IMR-90 (cell line): Measurements from ENCODE around the gene SORBS1. TPM values are rescaled to one million over a fixed set of nuclear protein-coding genes. Genes with fewer than 3 reads are reported as not detected.

Experiments used
- ATAC-seq: fragments of 200-7000 bp; cut with Tn5 transposase; 2 replicates; pipeline ENCODE4 v1.9.1; 2020; ENCODE audit warnings: low read depth, mild to moderate bottlenecking, moderate library complexity
- BruUV-seq: library from RNA; stranded (reverse); fragments of 400-500 nt; replicated peaks from 2 replicates; lab custom pipeline; 2021; lab: Mats Ljungman, UMichigan
- CTCF ChIA-PET: fragments of 300-600 bp; formaldehyde crosslinking; extraction: SDS; loops from one replicate; lab custom pipeline; 2021; ENCODE audit warnings: antibody characterized with exemption; lab: Yijun Ruan, JAX
- POLR2A ChIA-PET: fragments of 300-600 bp; sonication (Branson Sonifier 250); formaldehyde crosslinking; loops from one replicate; lab custom pipeline; 2022; ENCODE audit warnings: antibody characterized with exemption; ENCODE audit not compliant: unreplicated experiment; lab: Charles Lee
- DNase-seq: peaks from one replicate; pipeline ENCODE4 v3.0.0; 2013
- H2AFZ ChIP-seq: replicated peaks from 2 replicates; pipeline ENCODE3; 2013; ENCODE audit warnings: low read length, mild to moderate bottlenecking; ENCODE audit not compliant: poor library complexity
- H2AK5ac ChIP-seq: 2 replicates; pipeline ENCODE4 v1.6.1; 2013; ENCODE audit warnings: low read depth, low read length, inconsistent platforms
- H2AK9ac ChIP-seq: replicated peaks from 2 replicates; pipeline ENCODE3; 2013; ENCODE audit warnings: mild to moderate bottlenecking, low read depth, low read length, moderate library complexity; ENCODE audit not compliant: poor library complexity
- H2BK120ac ChIP-seq: 2 replicates; pipeline ENCODE4 v1.6.1; 2013; ENCODE audit warnings: low read depth, low read length, inconsistent platforms
- H2BK15ac ChIP-seq: 3 replicates; pipeline ENCODE4 v1.6.1; 2013; ENCODE audit warnings: low read depth, low read length, inconsistent platforms
- H2BK20ac ChIP-seq: 2 replicates; pipeline ENCODE4 v1.6.1; 2013; ENCODE audit warnings: low read depth, mild to moderate bottlenecking, inconsistent platforms, low read length, moderate library complexity
- H2BK5ac ChIP-seq: 2 replicates; pipeline ENCODE4 v1.6.1; 2013; ENCODE audit warnings: mild to moderate bottlenecking, low read depth, low read length, inconsistent platforms; ENCODE audit not compliant: poor library complexity, severe bottlenecking
- H3K14ac ChIP-seq: replicated peaks from 2 replicates; pipeline ENCODE4 v1.6.1; 2013; ENCODE audit warnings: low read depth, low read length, inconsistent platforms
- H3K18ac ChIP-seq: 2 replicates; pipeline ENCODE4 v1.6.1; 2013; ENCODE audit warnings: low read depth, low read length, control low read depth
- H3K23ac ChIP-seq: 2 replicates; pipeline ENCODE4 v1.6.1; 2013; ENCODE audit warnings: low read depth, low read length, inconsistent platforms
- H3K27ac ChIP-seq: 2 replicates; pipeline ENCODE4 v1.5.1; 2013; ENCODE audit warnings: mild to moderate bottlenecking, control low read depth, low read length; ENCODE audit not compliant: insufficient read depth
- H3K27me3 ChIP-seq: 2 replicates; pipeline ENCODE4 v1.6.1; 2013; ENCODE audit warnings: low read length; ENCODE audit not compliant: control insufficient read depth, insufficient read depth
- H3K36me3 ChIP-seq: 2 replicates; pipeline ENCODE4 v1.6.1; 2013; ENCODE audit warnings: low read length, mixed read lengths; ENCODE audit not compliant: control insufficient read depth, insufficient read depth
- H3K4ac ChIP-seq: 2 replicates; pipeline ENCODE4 v1.6.1; 2013; ENCODE audit warnings: low read depth, low read length, inconsistent platforms
- H3K4me1 ChIP-seq: 2 replicates; pipeline ENCODE4 v1.6.1; 2013; ENCODE audit warnings: low read length, mixed read lengths; ENCODE audit not compliant: control insufficient read depth, insufficient read depth
- H3K4me2 ChIP-seq: 2 replicates; pipeline ENCODE4 v1.6.1; 2013; ENCODE audit warnings: low read depth, mild to moderate bottlenecking, control low read depth, low read length, moderate library complexity
- H3K4me3 ChIP-seq: 2 replicates; pipeline ENCODE4 v1.5.1; 2013; ENCODE audit warnings: low read depth, mild to moderate bottlenecking, control low read depth, low read length, moderate library complexity; ENCODE audit not compliant: insufficient read depth
- H3K56ac ChIP-seq: 2 replicates; pipeline ENCODE4 v1.6.1; 2013; ENCODE audit warnings: low read length, inconsistent platforms; ENCODE audit not compliant: insufficient read depth; ENCODE audit errors: extremely low read depth
- H3K79me1 ChIP-seq, 2 experiments: 2 replicates each; pipeline ENCODE4 v1.6.1; 2013; ENCODE audit warnings: low read length in 2 of 2, inconsistent platforms in 1 of 2, low read depth in 1 of 2
- H3K9ac ChIP-seq: 2 replicates; pipeline ENCODE4 v1.6.1; 2013; ENCODE audit warnings: low read depth, low read length, control low read depth
- H3K9me1 ChIP-seq: 2 replicates; pipeline ENCODE4 v1.6.1; 2013; ENCODE audit warnings: low read length, inconsistent platforms; ENCODE audit not compliant: insufficient read depth
- H3K9me3 ChIP-seq: 2 replicates; pipeline ENCODE4 v1.6.1; 2013; ENCODE audit warnings: low read length; ENCODE audit not compliant: control insufficient read depth, insufficient read depth
- H4K20me1 ChIP-seq: 2 replicates; pipeline ENCODE4 v1.6.1; 2013; ENCODE audit warnings: low read length, inconsistent platforms; ENCODE audit not compliant: insufficient read depth
- H4K5ac ChIP-seq: 2 replicates; pipeline ENCODE4 v1.6.1; 2013; ENCODE audit warnings: mild to moderate bottlenecking, low read depth, low read length, control low read depth
- H4K8ac ChIP-seq, 2 experiments: 2 replicates each; pipeline ENCODE4 v1.6.1; 2013; ENCODE audit warnings: low read depth in 2 of 2, low read length in 2 of 2, control low read depth in 1 of 2, inconsistent platforms in 1 of 2
- H4K91ac ChIP-seq: 2 replicates; pipeline ENCODE4 v1.6.1; 2013; ENCODE audit warnings: low read depth, low read length, inconsistent platforms; ENCODE audit not compliant: insufficient read depth
- BHLHE40 ChIP-seq: fragments of 150-350 bp; IDR thresholded peaks from 2 replicates; pipeline ENCODE4 v1.6.1; 2016; ENCODE audit warnings: mild to moderate bottlenecking, low read depth, low read length
- CEBPB ChIP-seq: IDR thresholded peaks from 2 replicates; pipeline ENCODE4 v1.6.1; 2012; ENCODE audit warnings: low read depth, low read length, improper control_type of control experiment
- CHD1 ChIP-seq: IDR thresholded peaks from 2 replicates; pipeline ENCODE4 v1.6.1; 2012; ENCODE audit warnings: low read depth, low read length, improper control_type of control experiment
- CTCF ChIP-seq: conservative IDR thresholded peaks from 2 replicates; pipeline ENCODE4 v1.5.1; 2012; ENCODE audit warnings: mild to moderate bottlenecking, low read depth, low read length, improper control_type of control experiment
- ELK1 ChIP-seq: fragments of 150-350 bp; IDR thresholded peaks from 2 replicates; pipeline ENCODE4 v1.6.1; 2016; ENCODE audit warnings: low read depth, mild to moderate bottlenecking, low read length, moderate library complexity, borderline replicate concordance
- FOS ChIP-seq: fragments of 150-350 bp; IDR thresholded peaks from 2 replicates; pipeline ENCODE4 v1.6.1; 2016; ENCODE audit warnings: low read depth, low read length
- MAFK ChIP-seq: IDR thresholded peaks from 2 replicates; pipeline ENCODE4 v1.6.1; 2012; ENCODE audit warnings: low read depth, low read length, improper control_type of control experiment
- MAZ ChIP-seq: IDR thresholded peaks from 2 replicates; pipeline ENCODE4 v1.6.1; 2012; ENCODE audit warnings: low read depth, mild to moderate bottlenecking, low read length, improper control_type of control experiment, moderate library complexity, borderline replicate concordance
- MXI1 ChIP-seq: IDR thresholded peaks from 2 replicates; pipeline ENCODE4 v1.6.1; 2012; ENCODE audit warnings: low read depth, mild to moderate bottlenecking, low read length, moderate library complexity, borderline replicate concordance
- NFE2L2 ChIP-seq: fragments of 150-350 bp; IDR thresholded peaks from 2 replicates; pipeline ENCODE4 v1.6.1; 2016; ENCODE audit warnings: low read depth, mild to moderate bottlenecking, low read length
- POLR2A ChIP-seq: IDR thresholded peaks from 2 replicates; pipeline ENCODE4 v1.6.1; 2012; ENCODE audit warnings: mild to moderate bottlenecking, low read depth, low read length
- RAD21 ChIP-seq: IDR thresholded peaks from 2 replicates; pipeline ENCODE4 v1.6.1; 2012; ENCODE audit warnings: low read length, improper control_type of control experiment
- RCOR1 ChIP-seq: IDR thresholded peaks from 2 replicates; pipeline ENCODE4 v1.6.1; 2012; ENCODE audit warnings: mild to moderate bottlenecking, low read length, improper control_type of control experiment; ENCODE audit not compliant: insufficient replicate concordance
- RFX5 ChIP-seq: IDR thresholded peaks from 2 replicates; pipeline ENCODE4 v1.8.0; 2012; ENCODE audit warnings: low read depth, mild to moderate bottlenecking, low read length, moderate library complexity
- SMC3 ChIP-seq: fragments of 150-350 bp; IDR thresholded peaks from 2 replicates; pipeline ENCODE4 v1.6.1; 2016; ENCODE audit warnings: low read depth, mild to moderate bottlenecking, antibody characterized with exemption, low read length, moderate library complexity
- USF2 ChIP-seq: fragments of 150-350 bp; IDR thresholded peaks from 2 replicates; pipeline ENCODE4 v1.6.1; 2017; ENCODE audit warnings: mild to moderate bottlenecking, antibody characterized with exemption, low read length, low read depth
- WGBS, 2 experiments: methylation state at CpG; one replicate each; pipeline versions ENCODE4 v1.1.5 to v1.1.7; 2013; ENCODE audit warnings: missing lambda C conversion rate in 2 of 2; ENCODE audit not compliant: insufficient read length in 1 of 2; ENCODE audit errors: extremely low coverage in 2 of 2; 5-methylcytosine and 5-hydroxymethylcytosine counted together
- dilution Hi-C: fragments of 300-500 bp; cut with HindIII; formaldehyde crosslinking; loops from one replicate; pipeline ENCODE4 v1.14.3; 2018; ENCODE audit warnings: low sequenced_read_pairs; ENCODE audit not compliant: unreplicated experiment
- in situ Hi-C: fragments of 300-500 bp; cut with MboI; formaldehyde crosslinking; loops from 3 replicates; pipeline ENCODE4 v1.14.3; 2019; ENCODE audit warnings: low sequenced_read_pairs, inconsistent platforms, mixed read lengths
- intact Hi-C: fragments of 100-400 bp; cut with micrococcal nuclease; formaldehyde crosslinking; loops from 2 replicates; pipeline ENCODE4 v1.10.0; 2022
- polyA plus RNA-seq, 3 experiments: library from polyadenylated mRNA; depleted of rRNA; stranded (reverse); fragments of >200 nt; gene quantifications; 2 replicates each; pipeline ENCODE4 v1.2.3, GENCODE V29; 2012; ENCODE audit warnings: low replicate concordance in 1 of 3
- total RNA-seq: library from RNA; depleted of rRNA; stranded (reverse); fragments of >200 nt; gene quantifications from 2 replicates; pipeline ENCODE4 v1.2.3, GENCODE V29; 2012

SORBS1 gene
- total and polyA plus RNA-seq, 2 of the 4 experiments (the other 2 are of a cell fraction): 0.18 to 0.32 TPM

GRCh38 chr10:95397747-95398146 lies 163.4 kb downstream of the SORBS1 start:
- Histone ChIP-seq H4K5ac (no peak overlapping the region), H2BK20ac (no peak overlapping the region), H2BK15ac (no peak overlapping the region), H4K91ac (no peak overlapping the region), H3K4me3 (no peak overlapping the region), H3K4me1 (no peaks in the 10 kb centered on the region), H3K27me3 (no peaks in the 10 kb centered on the region; the same call in 1 of the 2 replicates), H3K79me1 (no peaks in the 10 kb centered on the region), H3K27ac (no peak overlapping the region), H3K14ac (no peak overlapping the region), H2BK5ac (no peak overlapping the region), H3K9me3 (no peaks in the 10 kb centered on the region), H3K4me2 (no peak overlapping the region), H3K9ac (no peak overlapping the region), H3K18ac (no peak overlapping the region), H3K9me1 (no peaks in the 10 kb centered on the region), H4K20me1 (no peaks in the 10 kb centered on the region), H2AK5ac (no peak overlapping the region), H3K23ac (no peak overlapping the region), H2AFZ (no peak overlapping the region), H4K8ac (no peak overlapping the region), H3K4ac (no peak overlapping the region), H3K36me3 (no peaks in the 10 kb centered on the region), H2BK120ac (no peak overlapping the region), H2AK9ac (no peak overlapping the region), H3K56ac (no peak overlapping the region)
- dilution Hi-C loops: no loop called here
- ChIA-PET CTCF (interaction anchor here (0.7 kb wide), 1 partner anchor 9 kb away, joined by 3 read pairs; no protein-coding TSS in a partner anchor), POLR2A (no interaction called here)
- intact Hi-C loops: no loop called here
- in situ Hi-C loops: no loop called here
- no CpG with 5 or more reads among the region's 3 CpGs for WGBS, 2 experiments
- DNase-seq: no peak
- no TSS peak for BruUV-seq
- ATAC-seq: no peak
- TF ChIP-seq BHLHE40 (no peak), POLR2A (no peak), FOS (no peak), CEBPB (no peak), SMC3 (no peak), MXI1 (no peak), CTCF (no peak), CHD1 (no peak), USF2 (no peak), RCOR1 (no peak), RAD21 (no peak), MAFK (no peak), ELK1 (no peak), NFE2L2 (no peak), MAZ (no peak), RFX5 (no peak)
